ENCODE results near the gene FMN1. TPM values are rescaled to one million over a fixed set of nuclear protein-coding genes. Genes with fewer than 3 reads are reported as not detected.
A peak's percentile ranks its signal among the peaks of the same experiment; 100 is the strongest.

FMN1 gene
- total RNA-seq, 1 experiment from 2014 or later, result 3.6 TPM

DNA sequence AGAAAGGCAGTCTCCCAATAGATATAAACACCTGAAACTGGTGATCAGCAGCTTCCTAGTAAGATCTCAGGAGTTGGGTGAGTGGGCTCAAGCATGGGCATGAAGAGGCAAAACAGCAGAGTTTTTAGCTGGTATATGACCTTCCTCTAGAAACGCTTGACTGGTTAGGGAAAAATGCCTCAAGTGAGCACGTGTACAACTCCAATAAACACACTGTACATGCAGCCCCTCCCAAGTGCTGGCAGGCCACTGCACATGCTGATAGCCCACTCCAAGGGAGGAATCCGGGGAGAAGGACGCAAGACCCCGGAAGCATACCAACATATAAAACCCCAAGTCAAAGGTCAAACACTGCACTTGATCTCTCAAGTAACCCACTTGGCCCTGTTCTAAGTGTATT, 143.0 kb downstream of the FMN1 start:
- no peak for DNase-seq (ENCODE audit: low spot score)

DNA sequence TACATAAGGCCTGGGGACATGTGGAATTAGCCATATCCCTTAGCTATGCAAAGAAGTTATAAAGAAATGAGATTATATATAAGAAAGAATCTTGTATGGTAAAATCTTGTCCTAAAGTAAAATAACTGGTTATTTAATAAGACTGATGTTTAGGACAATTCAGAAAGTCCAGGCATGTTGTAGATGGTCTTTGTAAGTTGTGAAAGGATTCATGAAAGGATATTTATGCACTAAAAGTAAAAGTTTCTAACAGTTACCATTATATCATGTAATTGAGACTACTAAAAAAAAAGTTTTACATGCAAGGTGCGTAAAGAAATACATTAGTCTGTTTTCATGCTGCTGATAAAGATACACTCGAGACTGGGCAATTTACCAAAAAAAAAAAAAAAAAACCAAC, 146.3 kb downstream of the FMN1 start:
- DNase-seq (ENCODE audit: low spot score), result no peak

DNA sequence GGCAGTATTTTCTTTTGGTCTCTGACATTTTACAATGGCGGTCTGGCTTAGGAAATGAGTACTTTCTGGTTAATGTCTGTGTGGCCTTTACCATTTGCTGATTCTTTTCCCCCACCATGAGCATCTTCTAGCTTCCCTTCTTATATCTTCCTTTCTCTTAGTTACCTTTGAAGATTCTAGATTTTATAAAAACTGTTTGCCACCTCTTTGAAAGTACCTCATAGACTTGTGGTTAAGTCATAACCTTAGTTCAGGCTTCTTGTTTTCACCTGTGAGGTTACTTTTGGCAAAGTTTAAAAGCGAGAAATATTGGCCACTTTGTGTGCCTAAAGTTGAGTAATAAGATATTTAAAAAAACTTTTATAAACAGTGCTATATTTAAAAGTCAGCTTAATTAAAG, 147.4 kb downstream of the FMN1 start:
- DNase-seq (ENCODE audit: low spot score), result no peak

DNA sequence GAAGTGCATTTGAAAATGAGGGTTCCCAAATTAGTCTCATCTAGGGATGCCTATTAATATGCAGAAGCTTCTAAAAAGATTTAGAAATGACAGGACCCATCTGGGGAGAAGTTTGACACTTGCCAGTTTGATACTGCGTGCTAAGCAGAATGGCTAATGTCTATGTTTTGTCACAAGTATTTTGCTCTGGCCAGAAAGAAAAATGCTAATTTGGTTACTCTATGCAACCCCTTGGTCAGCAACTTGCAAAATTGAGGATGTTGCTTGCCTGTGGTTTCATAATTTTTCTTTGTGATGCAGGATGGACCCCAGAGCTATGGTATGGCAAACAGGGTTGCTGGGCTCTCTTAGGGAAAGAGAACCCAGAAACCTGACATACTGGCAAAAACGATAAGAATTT, 148.2 kb downstream of the FMN1 start:
- DNase-seq (ENCODE audit: low spot score), result no peak

DNA sequence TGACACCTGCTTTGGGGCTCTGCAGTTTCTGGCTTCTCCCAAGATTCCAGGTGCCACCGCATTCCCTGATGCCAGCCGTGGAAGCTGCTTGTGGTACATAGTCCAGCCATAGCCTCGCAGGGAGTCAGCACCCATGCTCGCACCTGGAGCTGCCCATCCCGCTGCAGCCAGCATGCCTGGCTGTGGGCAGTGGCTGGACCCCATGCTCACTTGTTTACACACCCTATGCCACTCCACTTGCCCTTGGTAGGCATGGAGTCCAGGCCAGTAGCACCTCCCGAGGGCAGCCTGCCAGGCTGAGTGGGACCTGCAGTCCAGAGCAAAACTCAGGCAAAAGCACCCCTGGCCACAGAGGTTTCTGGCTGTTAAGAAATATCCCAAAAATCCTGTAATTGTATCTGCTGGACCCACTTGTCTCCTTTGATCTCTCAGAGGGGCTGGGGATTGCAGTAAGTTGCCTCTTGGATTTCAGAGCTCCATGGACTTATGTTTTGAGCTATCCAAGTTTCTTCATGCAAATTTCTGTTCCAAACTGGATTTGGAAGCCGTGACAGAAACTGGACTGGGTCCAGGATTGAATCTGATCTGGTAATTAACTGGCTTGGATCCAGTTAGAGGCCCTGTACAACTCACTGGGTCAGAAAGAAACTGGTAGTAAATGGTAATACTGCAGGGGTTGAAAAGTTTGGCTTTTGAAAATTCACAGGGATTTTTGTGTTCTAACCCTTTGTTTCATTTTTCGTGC, 149.3 kb downstream of the FMN1 start:
- no peak for DNase-seq (ENCODE audit: low spot score)

DNA sequence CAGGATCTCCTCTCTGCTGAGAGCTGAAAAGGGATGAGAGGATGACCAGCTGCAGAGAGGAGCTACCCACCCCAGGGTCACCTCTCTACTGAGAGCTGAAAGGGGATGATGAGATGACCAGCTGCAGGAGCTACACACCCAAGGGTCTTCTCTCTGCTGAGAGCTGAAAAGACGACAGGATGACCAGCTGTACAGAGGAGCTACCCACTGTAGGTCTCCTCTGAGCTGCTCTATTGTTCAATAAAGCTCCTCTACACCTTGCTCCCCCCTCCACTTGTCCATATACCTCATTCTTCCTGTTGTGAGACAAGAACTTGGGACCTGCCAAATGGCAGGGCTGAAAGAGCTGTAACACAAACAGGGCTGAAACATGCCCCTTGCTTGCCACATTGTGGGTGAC, 149.9 kb downstream of the FMN1 start:
- DNase-seq (ENCODE audit: low spot score), result no peak

DNA sequence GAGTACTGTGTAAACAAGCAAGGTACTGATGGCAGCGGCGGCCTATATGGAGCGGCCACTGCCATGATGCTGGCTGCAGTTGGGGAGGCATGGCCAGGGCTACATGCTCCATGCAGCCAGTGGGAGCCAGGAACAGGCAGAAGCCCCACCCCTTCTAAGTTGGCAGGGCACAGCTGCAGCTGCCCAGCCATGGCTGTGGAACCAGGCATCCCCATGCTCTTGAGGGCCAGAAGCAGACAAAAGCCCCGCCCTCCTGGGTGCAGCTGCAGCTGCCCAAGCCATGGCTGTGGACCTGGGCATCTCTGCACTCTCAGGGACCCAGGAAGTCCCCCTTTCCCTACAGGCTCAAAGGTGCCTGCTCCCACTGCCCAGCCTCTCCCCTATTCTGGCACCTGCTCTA, 150.9 kb downstream of the FMN1 start:
- DNase-seq (ENCODE audit: low spot score), result no peak

DNA sequence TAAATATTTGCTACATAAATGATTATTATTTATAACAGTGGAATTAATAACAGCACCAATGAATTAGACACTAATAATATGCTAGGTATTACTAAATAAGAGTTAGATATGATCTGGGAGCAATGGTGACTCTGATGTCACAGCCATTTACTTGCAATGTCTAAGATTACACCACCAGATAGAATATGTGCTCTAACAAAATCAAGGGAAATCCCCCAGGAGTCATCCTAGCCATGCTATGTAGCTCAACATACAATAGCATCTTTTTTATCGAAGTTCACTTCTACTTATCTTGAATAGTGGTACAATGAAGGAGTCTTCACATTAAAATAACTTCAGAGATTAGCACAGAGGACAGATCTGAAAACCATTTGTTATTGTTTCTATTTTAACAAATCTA, 154.0 kb downstream of the FMN1 start:
- DNase-seq (ENCODE audit: low spot score), result no peak

DNA sequence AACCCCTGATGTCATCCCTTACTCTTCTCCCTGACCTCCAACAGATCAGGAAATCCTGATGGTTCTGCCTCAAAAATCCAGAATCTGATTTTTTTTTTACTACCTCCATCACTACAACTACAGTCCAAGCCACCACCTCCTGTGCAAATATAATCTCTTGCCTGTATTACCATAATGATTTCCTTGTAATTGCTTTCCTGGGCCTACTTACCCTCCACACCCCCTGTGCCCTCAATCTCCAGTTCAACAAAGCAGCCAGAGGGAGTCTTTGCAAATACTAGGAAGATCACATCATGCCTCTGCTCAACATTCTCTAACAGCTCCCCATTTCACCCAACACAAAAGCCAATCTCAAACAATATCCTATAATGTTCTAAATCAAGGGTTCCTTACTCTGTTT, 159.9 kb downstream of the FMN1 start:
- no peak for DNase-seq (ENCODE audit: low spot score)

DNA sequence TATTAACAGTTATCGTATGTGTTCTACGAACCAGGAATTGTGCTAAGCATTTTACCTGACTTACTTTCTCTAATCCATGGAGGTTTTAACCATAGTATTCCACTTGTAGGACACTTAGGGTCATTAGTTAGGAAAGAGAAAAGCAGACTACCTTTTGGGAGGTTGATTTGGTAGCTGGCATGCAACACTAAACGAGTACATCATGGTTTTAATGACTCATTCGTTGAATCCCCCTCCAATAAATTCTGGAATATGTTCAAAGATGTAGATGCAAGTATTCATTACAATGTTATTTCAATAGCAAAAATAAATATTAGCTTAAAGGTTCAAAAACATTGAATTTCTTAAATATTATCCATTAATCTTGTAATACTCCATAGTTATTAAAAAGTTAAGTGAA, 162.5 kb downstream of the FMN1 start:
- DNase-seq (ENCODE audit: low spot score), result no peak

DNA sequence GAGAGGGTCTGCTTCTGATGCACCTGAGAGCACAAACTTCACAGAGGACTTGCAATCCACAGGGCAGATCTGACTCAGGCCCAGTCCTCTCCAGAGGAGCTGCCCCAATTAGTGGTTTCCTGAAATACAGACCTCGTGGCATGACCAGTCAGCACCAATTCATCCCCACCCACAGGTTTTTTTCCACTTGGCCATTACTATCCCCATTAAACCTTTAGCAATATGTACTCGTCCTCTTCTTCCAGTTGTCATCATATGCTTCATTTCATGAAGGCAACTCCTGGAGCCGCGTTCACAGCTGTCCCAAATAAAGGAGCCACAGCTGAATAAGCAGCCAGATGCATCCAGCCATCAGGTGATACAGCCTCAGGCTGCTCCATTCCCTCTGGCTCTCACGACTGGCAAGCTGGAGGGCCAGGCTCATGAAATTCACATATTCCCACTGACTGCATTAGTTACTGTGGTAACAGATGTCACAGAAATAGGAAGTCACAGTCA, 163.1 kb downstream of the FMN1 start:
- DNase-seq (ENCODE audit: low spot score), result peak; percentile 16

DNA sequence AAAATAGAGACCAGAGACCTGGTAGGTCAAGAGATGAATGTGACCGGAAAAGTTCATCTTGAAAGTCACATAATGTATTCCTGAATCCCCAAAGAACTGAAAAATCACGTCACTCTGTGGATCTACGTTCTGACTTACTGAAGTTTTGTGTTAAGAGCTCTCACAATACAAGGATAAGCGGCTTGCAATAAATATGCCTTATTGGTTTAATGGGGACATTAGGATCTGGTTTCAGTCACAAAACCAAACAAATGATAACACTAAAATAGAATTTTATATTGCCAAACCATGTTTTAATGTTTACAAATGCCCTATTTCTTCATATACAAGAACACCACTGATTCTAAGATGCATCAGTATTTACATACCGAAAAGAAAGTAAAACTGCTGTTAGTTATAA, 164.2 kb downstream of the FMN1 start:
- no peak for DNase-seq (ENCODE audit: low spot score)

DNA sequence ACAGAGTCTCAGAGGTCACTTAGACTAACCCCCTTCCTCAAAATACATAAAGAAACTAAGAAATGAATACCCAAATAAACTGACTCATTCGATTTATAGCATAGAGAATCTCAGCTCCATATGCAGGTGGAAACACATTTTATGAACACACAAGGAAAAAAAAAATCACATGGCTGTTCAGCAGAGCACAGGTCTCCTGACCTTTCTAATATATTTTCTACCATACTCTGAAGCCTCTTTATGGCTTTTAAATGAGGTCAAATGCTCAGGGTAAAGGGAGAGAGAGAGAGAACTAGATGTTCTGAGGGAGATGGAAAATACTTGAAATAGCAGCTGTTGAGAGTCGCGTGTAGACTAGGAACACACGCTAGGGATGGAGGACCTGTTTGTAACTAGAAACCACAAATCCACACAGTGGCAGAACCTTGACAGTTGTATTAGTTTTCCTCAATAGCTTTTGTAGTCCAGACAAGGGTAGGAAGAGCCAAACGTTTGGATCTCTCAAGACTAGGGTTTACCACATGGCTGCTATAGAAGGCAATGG, 165.3 kb downstream of the FMN1 start:
- no peak for DNase-seq (ENCODE audit: low spot score)

DNA sequence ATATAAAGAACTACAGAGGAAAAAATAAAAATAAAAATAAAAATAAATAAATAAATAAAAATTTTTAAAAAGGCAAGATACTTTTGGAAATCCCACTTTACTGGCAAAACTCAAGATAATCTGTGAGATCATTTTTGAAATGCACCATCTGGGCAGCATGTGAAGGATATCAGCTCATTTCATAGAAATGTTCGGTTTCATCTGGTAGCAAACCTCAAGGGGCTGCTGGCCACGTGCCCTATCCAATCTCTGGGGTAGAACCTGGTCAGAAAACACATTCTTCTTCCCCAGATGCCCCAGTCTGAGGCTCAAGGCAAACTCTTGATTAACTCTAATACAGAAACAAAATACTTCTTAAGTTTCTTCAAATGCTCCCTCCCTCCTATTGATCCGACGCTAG, 166.0 kb downstream of the FMN1 start:
- DNase-seq (ENCODE audit: low spot score), result no peak

DNA sequence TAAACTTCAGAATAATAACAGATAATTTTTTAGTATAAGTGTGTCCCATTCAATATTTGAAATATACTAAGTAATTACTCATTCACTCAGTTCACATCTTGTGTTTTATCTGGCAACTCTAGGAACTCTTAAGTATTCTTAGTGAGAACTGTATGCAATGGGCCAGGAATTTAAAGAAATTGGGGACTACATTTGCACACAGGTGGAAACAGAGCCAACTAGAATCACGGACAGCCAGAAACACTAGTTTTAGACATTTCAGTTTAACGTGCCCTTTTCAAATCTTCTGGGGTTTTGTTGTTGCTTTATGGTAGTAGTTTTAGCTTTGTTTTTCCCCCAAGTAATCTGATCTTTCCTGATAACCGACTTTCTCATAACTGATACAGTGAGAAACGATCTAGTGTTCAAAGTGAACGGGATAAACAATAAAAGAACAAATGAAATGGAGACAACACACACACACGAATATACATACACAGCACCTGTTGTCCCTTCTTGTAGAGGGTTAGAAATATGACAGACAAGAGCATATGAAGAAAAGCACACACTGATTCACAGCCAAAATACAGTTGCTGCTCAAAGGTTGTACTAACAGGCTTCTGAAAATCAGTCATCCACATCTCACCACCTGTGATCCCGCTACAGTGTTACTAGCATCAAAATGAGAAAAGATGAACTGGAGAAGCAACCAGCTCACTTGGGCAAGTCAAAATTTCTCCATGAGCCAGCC, 167.0 kb downstream of the FMN1 start:
- no peak for DNase-seq (ENCODE audit: low spot score)

DNA sequence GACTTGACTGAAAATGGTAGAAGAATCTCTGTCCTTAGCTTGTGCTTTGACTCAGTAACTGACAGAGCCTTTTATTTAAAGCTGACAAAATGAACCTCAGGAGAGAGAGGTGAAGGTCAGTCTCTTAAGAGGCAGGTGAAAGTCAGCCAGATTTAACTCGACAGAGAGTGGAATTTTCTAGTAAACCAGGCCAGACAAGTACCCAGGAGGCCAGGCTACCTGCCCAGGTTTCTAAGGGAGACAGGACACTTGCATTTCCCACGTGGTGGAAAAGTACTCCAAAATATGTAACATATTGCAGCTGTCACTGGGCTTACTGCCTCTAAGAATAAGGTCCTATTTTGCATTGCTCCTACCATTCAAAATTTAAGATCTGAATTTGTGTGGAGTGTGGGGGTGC, 167.9 kb downstream of the FMN1 start:
- no peak for DNase-seq (ENCODE audit: low spot score)

DNA sequence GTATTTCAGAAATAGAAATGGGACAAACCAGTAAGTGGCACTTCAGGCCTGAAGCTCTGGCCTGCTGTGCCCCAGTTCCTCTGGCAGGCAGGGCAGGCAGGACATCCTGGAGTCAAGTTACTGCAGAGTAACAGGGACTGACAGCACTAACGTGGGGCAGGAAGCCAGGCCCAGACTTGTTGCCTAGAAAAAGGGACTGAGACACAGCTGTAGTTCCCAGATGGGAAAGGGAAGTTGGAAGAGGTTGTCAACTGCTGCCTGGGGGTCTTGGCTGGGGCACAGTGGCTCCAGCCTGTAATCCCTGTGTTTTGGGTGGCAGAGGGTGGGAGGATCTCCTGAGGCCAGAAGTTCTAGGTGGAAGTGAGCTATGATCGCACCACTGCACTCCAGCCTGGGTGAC, 171.9 kb downstream of the FMN1 start:
- peak; percentile 71 for DNase-seq (ENCODE audit: low spot score)

DNA sequence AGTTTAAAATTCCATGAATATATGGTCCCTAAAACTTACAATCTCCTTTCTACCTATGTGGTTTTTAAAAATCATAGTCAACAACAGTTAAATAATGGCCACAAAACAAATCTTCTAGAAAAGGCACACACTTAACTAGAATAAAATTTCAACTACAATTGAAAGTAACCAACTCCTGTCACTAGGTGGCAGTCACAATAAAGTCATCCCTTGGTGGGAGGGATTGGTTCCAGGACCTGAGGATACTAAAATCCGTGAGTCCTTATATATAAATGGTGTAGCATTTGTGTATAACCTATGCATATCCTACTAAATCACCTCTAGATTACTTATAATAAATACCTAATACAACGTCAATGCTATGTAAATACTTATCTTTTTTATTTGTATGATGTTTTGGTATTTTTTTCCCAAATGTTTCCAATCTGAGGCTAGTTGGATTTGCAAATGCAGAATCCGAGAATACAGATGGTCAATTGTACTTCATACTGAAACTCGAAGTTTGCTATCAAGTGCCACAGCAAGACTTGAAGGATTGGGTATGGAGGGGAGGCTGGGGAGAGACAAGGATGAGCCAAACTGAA, 172.6 kb downstream of the FMN1 start:
- DNase-seq (ENCODE audit: low spot score), result peak; percentile 60

DNA sequence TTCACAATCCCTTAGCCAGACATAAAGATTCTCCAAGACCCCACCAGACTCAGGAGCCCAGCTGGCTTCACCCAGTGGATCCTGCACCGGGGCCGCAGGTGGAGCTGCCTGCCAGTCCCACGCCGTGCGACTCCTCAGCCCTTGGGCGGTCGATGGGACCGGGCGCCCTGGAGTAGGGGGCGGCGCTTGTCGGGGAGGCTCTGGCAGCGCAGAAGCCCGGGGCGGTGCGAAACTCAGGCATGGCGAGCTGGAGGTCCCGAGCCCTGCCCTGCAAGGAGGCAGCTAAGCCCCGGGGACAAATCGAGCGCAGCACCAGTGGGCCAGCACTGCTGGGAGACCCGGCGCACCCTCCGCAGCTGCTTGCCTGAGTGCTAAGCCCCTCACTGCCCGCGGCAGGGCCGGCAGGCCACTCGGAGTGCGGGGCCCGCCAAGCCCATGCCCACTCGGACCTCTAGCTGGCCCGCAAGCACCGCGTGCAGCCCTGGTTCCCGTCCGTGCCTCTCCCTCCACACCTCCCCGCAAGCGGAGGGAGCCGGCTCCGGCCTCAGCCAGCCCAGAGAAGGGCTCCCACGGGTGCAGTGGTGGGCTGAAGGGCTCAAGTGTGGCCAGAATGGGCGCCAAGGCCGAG, 175.0 kb downstream of the FMN1 start:
- DNase-seq (ENCODE audit: low spot score), result no peak

DNA sequence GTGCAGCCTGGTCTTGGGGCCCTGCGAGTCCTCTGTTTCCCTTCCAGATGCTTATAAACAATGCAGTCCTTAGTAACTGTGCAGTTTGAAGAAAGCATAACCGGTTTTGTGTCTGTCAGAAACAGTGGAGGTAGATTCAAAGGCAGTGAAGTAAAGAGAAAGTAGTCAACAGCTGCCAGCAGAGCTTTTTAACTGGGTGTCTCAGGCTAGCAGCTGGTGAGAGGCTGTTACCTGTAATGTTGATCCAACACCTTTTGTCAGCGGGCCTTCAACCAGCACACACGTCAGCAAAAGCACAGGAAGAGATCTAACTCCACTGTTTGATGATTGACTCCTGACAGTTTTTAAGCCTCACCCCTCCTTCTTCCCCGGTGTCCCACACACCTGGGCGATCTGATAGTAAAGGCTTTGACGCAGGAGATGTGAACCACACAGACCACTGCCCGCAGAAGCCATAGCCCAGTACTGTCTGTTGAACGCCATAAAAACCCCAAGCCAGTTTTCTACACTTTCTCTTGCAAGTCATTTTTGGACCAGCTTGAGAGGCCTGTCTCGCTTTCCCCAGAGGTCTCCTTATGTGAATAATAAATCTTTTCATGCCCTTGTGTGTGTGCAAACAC, 178.0 kb downstream of the FMN1 start:
- DNase-seq (ENCODE audit: low spot score), result no peak

DNA sequence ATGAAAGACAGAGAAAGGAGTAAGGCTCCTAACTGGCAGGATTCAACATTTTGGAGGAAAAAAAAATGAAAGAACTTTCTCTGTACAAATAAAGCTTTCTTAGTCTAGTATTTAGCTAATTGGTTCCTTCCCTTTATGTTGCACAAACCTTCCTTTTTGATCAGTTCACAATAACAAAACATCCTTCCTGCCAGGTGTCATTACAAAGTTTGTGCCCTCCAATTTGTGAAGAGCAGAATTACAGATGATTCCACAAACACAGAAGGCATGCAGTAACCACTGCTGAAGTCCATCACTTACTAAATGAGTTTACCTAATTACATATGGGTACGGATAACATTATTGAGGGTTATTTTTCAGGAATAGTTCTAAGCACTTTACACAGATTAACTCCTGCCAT, 179.9 kb downstream of the FMN1 start:
- DNase-seq (ENCODE audit: low spot score), result no peak
